ENCODE measurements around the gene NCOR1. TPM values are rescaled to one million over a fixed set of nuclear protein-coding genes. Genes with fewer than 3 reads are reported as not detected.

Gene NCOR1
- total RNA-seq, 4 donors from 2014 or later, result 96.9 to 158 (median 133) TPM

DNA sequence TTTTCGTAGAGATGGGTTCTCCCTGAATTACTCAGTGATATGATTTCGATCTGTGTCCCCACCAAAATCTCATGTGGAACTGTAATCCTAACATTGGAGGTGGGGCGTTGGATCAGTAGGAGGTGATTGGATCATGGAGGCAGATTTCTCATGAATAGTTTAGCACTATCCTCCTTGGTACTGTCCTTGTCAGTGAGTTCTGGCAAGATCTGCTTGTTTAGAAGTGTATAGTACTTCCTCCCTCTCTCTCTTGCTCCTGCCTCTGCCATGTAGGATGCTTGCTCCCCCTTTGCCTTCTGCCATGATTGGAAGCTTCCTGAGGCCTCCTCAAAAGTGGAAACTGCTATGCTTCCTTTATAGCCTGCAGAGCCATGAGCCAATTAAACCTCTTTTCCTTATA lies 24.6 kb upstream of the NCOR1 start:
- no peak for TF ChIP-seq CTCF (IDR thresholded peaks at IDR 0.05; ENCODE audit: low read depth)

- TF ChIP-seq CTCF (IDR thresholded peaks at IDR 0.05; ENCODE audit: low read depth), result no peak
Measured at GRCh38 chr17:16232391-16232790, 17.1 kb upstream of the NCOR1 start.

GRCh38 chr17:16222406-16222805 lies 7.1 kb upstream of the NCOR1 start:
- TF ChIP-seq CTCF (IDR thresholded peaks at IDR 0.05; ENCODE audit: low read depth), result no peak

- no peak for TF ChIP-seq CTCF (IDR thresholded peaks at IDR 0.05; ENCODE audit: low read depth)
Measured at GRCh38 chr17:16217002-16217635, 1.8 kb upstream of the NCOR1 start, which contains the start of gene PIGL. Gene PIGL (plus strand): TSS chr17:16217210. CDS start chr17:16217227, 17 bp downstream.

GRCh38 chr17:16215965-16216316 lies 607 bp upstream of the NCOR1 start:
- TF ChIP-seq CTCF (IDR thresholded peaks at IDR 0.05; ENCODE audit: low read depth), result no peak

DNA sequence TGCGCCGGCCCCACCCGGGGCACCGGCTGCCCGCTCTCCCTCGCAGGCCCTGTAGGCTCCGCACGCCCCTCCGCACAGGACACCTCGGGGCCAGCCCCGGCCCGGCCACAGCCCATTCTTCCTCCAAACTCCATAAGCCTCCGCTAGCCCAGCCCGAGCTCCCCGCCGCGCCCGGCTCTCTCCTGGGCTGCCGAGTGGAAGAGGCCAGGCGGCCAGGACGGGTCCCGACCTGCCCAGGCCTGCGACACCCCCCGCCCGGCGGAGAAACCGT lies 397 bp downstream of the NCOR1 start:
- no peak for TF ChIP-seq CTCF (IDR thresholded peaks at IDR 0.05; ENCODE audit: low read depth)

DNA sequence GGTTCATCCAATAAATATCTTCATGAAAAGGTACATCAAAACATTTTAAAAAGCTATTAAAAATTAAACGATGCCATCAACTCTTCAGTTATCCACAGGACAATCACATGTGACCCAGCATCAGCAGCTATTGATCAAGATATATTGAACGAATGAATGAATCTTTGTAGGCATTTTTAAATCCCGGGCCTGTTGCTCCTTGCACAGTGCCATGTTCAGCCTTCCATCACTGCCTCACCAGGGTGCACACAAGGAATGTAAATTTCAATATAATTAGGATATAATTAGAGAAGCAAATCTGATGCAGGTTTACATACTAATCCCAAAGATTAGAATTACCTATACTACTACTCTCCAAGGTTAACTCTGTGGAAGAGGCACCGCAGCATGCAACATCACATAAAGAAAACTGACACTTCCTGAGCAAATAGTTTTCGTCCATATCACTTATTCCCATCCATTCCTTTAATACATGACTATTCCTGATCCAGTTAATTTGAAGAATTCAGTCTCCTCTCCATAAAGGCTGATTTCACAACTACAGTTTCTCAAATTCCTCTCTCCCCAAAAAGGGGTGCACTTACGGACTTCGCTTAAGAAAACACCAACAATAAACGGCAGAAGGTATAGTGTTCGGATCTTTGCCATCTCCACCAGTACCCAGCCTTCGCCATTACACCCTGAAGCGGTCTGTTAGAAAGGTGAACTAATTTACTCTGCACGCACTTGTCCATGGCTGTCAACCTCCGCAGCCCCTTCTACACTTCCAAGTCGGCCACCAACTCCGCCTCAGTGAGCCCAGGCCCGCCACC lies 938 bp downstream of the NCOR1 start:
- TF ChIP-seq CTCF (IDR thresholded peaks at IDR 0.05; ENCODE audit: low read depth), result no peak

All from subcutaneous adipose tissue (tissue), 4 donors.